ENCODE measurements around the gene EXOC3L4. TPM values are rescaled to one million over a fixed set of nuclear protein-coding genes. Genes with fewer than 3 reads are reported as not detected.

EXOC3L4 gene
- total and polyA plus RNA-seq, 9 of the 15 experiments (the other 6 are each of a cell fraction or from before 2014, with no cell fraction given), result 0.10 to 6.7 (median 0.98) TPM; not detected in 1

DNA sequence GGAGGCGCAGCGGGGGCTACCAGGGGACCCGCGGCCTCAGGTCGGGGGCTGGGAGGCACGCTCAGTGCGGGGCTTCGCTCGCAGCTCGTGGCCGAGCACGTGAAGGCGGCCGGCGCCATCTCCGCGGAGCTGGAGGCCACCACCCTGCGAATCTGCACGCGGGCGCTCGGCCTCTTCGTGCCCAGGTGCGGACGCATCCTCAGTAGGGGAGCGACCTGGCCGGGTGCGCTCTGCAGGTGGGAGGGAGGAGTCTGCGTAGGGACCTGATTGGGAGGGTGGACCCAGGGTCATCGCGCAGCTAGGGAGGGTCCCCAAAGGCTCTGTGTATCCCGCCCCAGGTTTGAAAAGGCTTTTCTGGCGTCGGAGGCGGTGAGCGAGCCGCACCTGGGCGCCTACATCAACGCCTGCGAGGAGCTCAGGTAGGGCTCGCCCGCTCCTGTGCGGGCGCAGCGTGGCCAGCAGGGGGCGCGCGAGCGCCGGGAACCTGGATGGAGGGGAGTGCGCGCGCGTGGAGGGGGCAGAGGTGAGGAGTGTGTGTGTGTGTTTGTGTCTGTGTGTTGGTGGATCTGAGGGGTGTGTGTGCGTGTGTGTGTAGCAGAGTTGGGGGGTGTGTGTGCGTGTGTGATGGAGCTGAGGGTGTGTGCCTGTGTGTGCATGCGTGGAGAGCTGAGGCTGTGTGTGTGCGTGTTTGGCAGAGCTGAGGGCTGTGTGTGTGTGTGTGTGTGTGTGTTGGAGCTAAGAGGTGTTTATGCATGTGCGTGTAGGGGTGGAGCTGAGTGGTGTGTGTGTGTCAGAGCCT, 10.3 kb downstream of the EXOC3L4 start (continued):
- TF ChIP-seq MYBL2 (IDR thresholded peaks at IDR 0.05; ENCODE audit: low read depth), result no peak
- TF ChIP-seq MYBL2 (CRISPR knock-in tag; IDR thresholded peaks at IDR 0.05; ENCODE audit: borderline replicate concordance), result no peak
- no peak for TF ChIP-seq ZNF133 (CRISPR knock-in tag; IDR thresholded peaks at IDR 0.05)
- TF ChIP-seq, protein P1, sequence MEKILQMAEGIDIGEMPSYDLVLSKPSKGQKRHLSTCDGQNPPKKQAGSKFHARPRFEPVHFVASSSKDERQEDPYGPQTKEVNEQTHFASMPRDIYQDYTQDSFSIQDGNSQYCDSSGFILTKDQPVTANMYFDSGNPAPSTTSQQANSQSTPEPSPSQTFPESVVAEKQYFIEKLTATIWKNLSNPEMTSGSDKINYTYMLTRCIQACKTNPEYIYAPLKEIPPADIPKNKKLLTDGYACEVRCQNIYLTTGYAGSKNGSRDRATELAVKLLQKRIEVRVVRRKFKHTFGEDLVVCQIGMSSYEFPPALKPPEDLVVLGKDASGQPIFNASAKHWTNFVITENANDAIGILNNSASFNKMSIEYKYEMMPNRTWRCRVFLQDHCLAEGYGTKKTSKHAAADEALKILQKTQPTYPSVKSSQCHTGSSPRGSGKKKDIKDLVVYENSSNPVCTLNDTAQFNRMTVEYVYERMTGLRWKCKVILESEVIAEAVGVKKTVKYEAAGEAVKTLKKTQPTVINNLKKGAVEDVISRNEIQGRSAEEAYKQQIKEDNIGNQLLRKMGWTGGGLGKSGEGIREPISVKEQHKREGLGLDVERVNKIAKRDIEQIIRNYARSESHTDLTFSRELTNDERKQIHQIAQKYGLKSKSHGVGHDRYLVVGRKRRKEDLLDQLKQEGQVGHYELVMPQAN (IDR thresholded peaks at IDR 0.05; ENCODE audit: borderline replicate concordance), result peak; percentile 67; the same call in 1 of the 2 replicates
- no peak for TF ChIP-seq NUFIP1 (IDR thresholded peaks at IDR 0.05; ENCODE audit: partially characterized antibody)
- no peak for TF ChIP-seq SRSF7 (optimal IDR thresholded peaks at IDR 0.05; ENCODE audit: low read depth, low read length)
- TF ChIP-seq WHSC1 (IDR thresholded peaks at IDR 0.05; ENCODE audit: low read length), result no peak
- TF ChIP-seq RAD21 (CRISPR knock-in tag; conservative IDR thresholded peaks at IDR 0.05 in 1 of 2, IDR thresholded peaks at IDR 0.05 in 1 of 2), result peak; percentile 89 to 95
- TF ChIP-seq POLR2G (IDR thresholded peaks at IDR 0.05; ENCODE audit: low read depth, low read length), result peak; percentile 63
- no peak for TF ChIP-seq E2F3 (CRISPR knock-in tag; IDR thresholded peaks at IDR 0.05)
- no peak; the same call in 1 of the 2 replicates for TF ChIP-seq ZNF263 (CRISPR knock-in tag; IDR thresholded peaks at IDR 0.05; ENCODE audit: borderline replicate concordance)
- no peak for TF ChIP-seq MEIS2 (IDR thresholded peaks at IDR 0.05; ENCODE audit: partially characterized antibody)
- TF ChIP-seq, protein P2, sequence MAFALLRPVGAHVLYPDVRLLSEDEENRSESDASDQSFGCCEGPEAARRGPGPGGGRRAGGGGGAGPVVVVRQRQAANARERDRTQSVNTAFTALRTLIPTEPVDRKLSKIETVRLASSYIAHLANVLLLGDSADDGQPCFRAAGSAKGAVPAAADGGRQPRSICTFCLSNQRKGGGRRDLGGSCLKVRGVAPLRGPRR (CRISPR knock-in tag; IDR thresholded peaks at IDR 0.05), result no peak
- TF ChIP-seq, protein P3, sequence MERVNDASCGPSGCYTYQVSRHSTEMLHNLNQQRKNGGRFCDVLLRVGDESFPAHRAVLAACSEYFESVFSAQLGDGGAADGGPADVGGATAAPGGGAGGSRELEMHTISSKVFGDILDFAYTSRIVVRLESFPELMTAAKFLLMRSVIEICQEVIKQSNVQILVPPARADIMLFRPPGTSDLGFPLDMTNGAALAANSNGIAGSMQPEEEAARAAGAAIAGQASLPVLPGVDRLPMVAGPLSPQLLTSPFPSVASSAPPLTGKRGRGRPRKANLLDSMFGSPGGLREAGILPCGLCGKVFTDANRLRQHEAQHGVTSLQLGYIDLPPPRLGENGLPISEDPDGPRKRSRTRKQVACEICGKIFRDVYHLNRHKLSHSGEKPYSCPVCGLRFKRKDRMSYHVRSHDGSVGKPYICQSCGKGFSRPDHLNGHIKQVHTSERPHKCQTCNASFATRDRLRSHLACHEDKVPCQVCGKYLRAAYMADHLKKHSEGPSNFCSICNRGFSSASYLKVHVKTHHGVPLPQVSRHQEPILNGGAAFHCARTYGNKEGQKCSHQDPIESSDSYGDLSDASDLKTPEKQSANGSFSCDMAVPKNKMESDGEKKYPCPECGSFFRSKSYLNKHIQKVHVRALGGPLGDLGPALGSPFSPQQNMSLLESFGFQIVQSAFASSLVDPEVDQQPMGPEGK (CRISPR knock-in tag; IDR thresholded peaks at IDR 0.05; ENCODE audit: borderline replicate concordance), result no peak
- TF ChIP-seq ZKSCAN1 (IDR thresholded peaks at IDR 0.05; ENCODE audit: low read depth, low read length), result no peak
- TF ChIP-seq, protein P4, sequence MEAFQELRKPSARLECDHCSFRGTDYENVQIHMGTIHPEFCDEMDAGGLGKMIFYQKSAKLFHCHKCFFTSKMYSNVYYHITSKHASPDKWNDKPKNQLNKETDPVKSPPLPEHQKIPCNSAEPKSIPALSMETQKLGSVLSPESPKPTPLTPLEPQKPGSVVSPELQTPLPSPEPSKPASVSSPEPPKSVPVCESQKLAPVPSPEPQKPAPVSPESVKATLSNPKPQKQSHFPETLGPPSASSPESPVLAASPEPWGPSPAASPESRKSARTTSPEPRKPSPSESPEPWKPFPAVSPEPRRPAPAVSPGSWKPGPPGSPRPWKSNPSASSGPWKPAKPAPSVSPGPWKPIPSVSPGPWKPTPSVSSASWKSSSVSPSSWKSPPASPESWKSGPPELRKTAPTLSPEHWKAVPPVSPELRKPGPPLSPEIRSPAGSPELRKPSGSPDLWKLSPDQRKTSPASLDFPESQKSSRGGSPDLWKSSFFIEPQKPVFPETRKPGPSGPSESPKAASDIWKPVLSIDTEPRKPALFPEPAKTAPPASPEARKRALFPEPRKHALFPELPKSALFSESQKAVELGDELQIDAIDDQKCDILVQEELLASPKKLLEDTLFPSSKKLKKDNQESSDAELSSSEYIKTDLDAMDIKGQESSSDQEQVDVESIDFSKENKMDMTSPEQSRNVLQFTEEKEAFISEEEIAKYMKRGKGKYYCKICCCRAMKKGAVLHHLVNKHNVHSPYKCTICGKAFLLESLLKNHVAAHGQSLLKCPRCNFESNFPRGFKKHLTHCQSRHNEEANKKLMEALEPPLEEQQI (IDR thresholded peaks at IDR 0.05), result no peak
- TF ChIP-seq, protein P5, sequence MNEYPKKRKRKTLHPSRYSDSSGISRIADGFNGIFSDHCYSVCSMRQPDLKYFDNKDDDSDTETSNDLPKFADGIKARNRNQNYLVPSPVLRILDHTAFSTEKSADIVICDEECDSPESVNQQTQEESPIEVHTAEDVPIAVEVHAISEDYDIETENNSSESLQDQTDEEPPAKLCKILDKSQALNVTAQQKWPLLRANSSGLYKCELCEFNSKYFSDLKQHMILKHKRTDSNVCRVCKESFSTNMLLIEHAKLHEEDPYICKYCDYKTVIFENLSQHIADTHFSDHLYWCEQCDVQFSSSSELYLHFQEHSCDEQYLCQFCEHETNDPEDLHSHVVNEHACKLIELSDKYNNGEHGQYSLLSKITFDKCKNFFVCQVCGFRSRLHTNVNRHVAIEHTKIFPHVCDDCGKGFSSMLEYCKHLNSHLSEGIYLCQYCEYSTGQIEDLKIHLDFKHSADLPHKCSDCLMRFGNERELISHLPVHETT (CRISPR knock-in tag; conservative IDR thresholded peaks at IDR 0.05 in 1 of 2, IDR thresholded peaks at IDR 0.05 in 1 of 2), result no peak
- TF ChIP-seq MTA3 (IDR thresholded peaks at IDR 0.05; ENCODE audit: borderline replicate concordance), result peak; percentile 36; the same call in 1 of the 2 replicates
